ENCODE measurements around the gene KATNB1.

The KATNB1 gene

GRCh38 chr16:57784334-57784733 is 48.8 kb downstream of the KATNB1 start:
- DNase-seq: no peak
- H3K36me3 ChIP-seq (ENCODE audit: insufficient read depth, low read length): no peaks in the 10 kb centered on the region

GRCh38 chr16:57785385-57785784 is 49.8 kb downstream of the KATNB1 start:
- DNase-seq (no peak), ATAC-seq (ENCODE audit: insufficient read depth, low read depth) (no peak)
- H3K27me3 ChIP-seq (ENCODE audit: insufficient read depth, low read length, poor library complexity): no peaks in the 10 kb centered on the region
- H4K20me1 ChIP-seq (ENCODE audit: insufficient read depth, low read length): no peaks in the 10 kb centered on the region; the same call in 1 of the 2 replicates
- H2AFZ ChIP-seq (ENCODE audit: low read depth, low read length): no peak overlapping the region
- H3K9me3 ChIP-seq (ENCODE audit: insufficient read depth, low read length, severe bottlenecking): no peaks in the 10 kb centered on the region
- H3K27ac ChIP-seq (ENCODE audit: low read length): no peak overlapping the region
- no peak overlapping the region for H3K9ac ChIP-seq (ENCODE audit: low read depth, low read length)
- H3K4me2 ChIP-seq (ENCODE audit: insufficient read depth, low read length): no peak overlapping the region
- TF ChIP-seq EZH2 (IDR thresholded peaks at IDR 0.05; ENCODE audit: borderline replicate concordance, low read depth, low read length, severe bottlenecking) (no peak), CTCF (IDR thresholded peaks at IDR 0.05; ENCODE audit: borderline replicate concordance, extremely low read depth, low read length, poor library complexity, severe bottlenecking) (no peak)
- H3K79me2 ChIP-seq (ENCODE audit: insufficient read depth, low read length): no peaks in the 10 kb centered on the region
- no peak overlapping the region for H3K4me3 ChIP-seq (ENCODE audit: low read depth in 1 of 2, low read length in 2 of 2)
- H3K4me1 ChIP-seq (ENCODE audit: insufficient read depth, low read length): no peaks in the 10 kb centered on the region
- H3K36me3 ChIP-seq (ENCODE audit: insufficient read depth, low read length): no peaks in the 10 kb centered on the region

More at GRCh38 chr16:57784334-57784733, 48.8 kb downstream of the KATNB1 start:
- H2AFZ ChIP-seq (ENCODE audit: low read depth, low read length): no peak overlapping the region
- no peak overlapping the region for H3K4me2 ChIP-seq (ENCODE audit: insufficient read depth, low read length)
- H3K9ac ChIP-seq (ENCODE audit: low read depth, low read length): no peak overlapping the region
- no peaks in the 10 kb centered on the region; the same call in 1 of the 2 replicates for H4K20me1 ChIP-seq (ENCODE audit: insufficient read depth, low read length)
- H3K27me3 ChIP-seq (ENCODE audit: insufficient read depth, low read length, poor library complexity): no peaks in the 10 kb centered on the region
- no peak overlapping the region for H3K4me3 ChIP-seq (ENCODE audit: low read depth in 1 of 2, low read length in 2 of 2)
- H3K9me3 ChIP-seq (ENCODE audit: insufficient read depth, low read length, severe bottlenecking): no peaks in the 10 kb centered on the region
- no peak overlapping the region for H3K27ac ChIP-seq (ENCODE audit: low read length)
- ATAC-seq (ENCODE audit: insufficient read depth, low read depth): no peak
- no peaks in the 10 kb centered on the region for H3K4me1 ChIP-seq (ENCODE audit: insufficient read depth, low read length)
- no peaks in the 10 kb centered on the region for H3K79me2 ChIP-seq (ENCODE audit: insufficient read depth, low read length)
- TF ChIP-seq EZH2 (IDR thresholded peaks at IDR 0.05; ENCODE audit: borderline replicate concordance, low read depth, low read length, severe bottlenecking) (no peak), CTCF (IDR thresholded peaks at IDR 0.05; ENCODE audit: borderline replicate concordance, extremely low read depth, low read length, poor library complexity, severe bottlenecking) (no peak)

- TF ChIP-seq EZH2 (IDR thresholded peaks at IDR 0.05; ENCODE audit: borderline replicate concordance, low read depth, low read length, severe bottlenecking): no peak
- no peak for TF ChIP-seq CTCF (IDR thresholded peaks at IDR 0.05; ENCODE audit: borderline replicate concordance, extremely low read depth, low read length, poor library complexity, severe bottlenecking)
- Histone ChIP-seq H4K20me1 (ENCODE audit: insufficient read depth, low read length) (no peaks in the 10 kb centered on the region; the same call in 1 of the 2 replicates), H2AFZ (ENCODE audit: low read depth, low read length) (no peak overlapping the region), H3K9me3 (ENCODE audit: insufficient read depth, low read length, severe bottlenecking) (no peaks in the 10 kb centered on the region), H3K27me3 (ENCODE audit: insufficient read depth, low read length, poor library complexity) (no peaks in the 10 kb centered on the region), H3K36me3 (ENCODE audit: insufficient read depth, low read length) (no peaks in the 10 kb centered on the region), H3K4me1 (ENCODE audit: insufficient read depth, low read length) (no peaks in the 10 kb centered on the region), H3K4me3 (ENCODE audit: low read depth in 1 of 2, low read length in 2 of 2) (no peak overlapping the region), H3K27ac (ENCODE audit: low read length) (no peak overlapping the region), H3K9ac (ENCODE audit: low read depth, low read length) (no peak overlapping the region), H3K79me2 (ENCODE audit: insufficient read depth, low read length) (no peaks in the 10 kb centered on the region), H3K4me2 (ENCODE audit: insufficient read depth, low read length) (no peak overlapping the region)
- no peak for DNase-seq
- no peak for ATAC-seq (ENCODE audit: insufficient read depth, low read depth)
Measured at GRCh38 chr16:57785924-57786323, 50.4 kb downstream of the KATNB1 start.

Measured in DND-41 (cell line).